Panc1 (cell line): ENCODE results near the gene TIE1.

Experiments
- POLR2AphosphoS5 ChIP-seq: IDR thresholded peaks from 2 replicates; pipeline ENCODE4 v1.6.1; 2012; ENCODE audit warnings: mild to moderate bottlenecking, low read depth, low read length, moderate library complexity
- TF ChIP-seq, protein P1 (sequence below): fragments of 450-650 bp; IDR thresholded peaks from 2 replicates; pipeline ENCODE4 v1.5.1; 2017; ENCODE audit warnings: mild to moderate bottlenecking
- TF ChIP-seq, protein P2 (sequence below), 2 experiments: IDR thresholded peaks; 2 replicates each; pipeline ENCODE4 v1.6.1; 2011 to 2012; ENCODE audit warnings: low read depth in 2 of 2, control low read depth in 1 of 2, low read length in 1 of 2, mild to moderate bottlenecking in 1 of 2, moderate library complexity in 1 of 2; ENCODE audit not compliant: insufficient read depth in 1 of 2

GRCh38 chr1:43258370-43258769 lies 42.4 kb upstream of the TIE1 start:
- TF ChIP-seq, protein P1, sequence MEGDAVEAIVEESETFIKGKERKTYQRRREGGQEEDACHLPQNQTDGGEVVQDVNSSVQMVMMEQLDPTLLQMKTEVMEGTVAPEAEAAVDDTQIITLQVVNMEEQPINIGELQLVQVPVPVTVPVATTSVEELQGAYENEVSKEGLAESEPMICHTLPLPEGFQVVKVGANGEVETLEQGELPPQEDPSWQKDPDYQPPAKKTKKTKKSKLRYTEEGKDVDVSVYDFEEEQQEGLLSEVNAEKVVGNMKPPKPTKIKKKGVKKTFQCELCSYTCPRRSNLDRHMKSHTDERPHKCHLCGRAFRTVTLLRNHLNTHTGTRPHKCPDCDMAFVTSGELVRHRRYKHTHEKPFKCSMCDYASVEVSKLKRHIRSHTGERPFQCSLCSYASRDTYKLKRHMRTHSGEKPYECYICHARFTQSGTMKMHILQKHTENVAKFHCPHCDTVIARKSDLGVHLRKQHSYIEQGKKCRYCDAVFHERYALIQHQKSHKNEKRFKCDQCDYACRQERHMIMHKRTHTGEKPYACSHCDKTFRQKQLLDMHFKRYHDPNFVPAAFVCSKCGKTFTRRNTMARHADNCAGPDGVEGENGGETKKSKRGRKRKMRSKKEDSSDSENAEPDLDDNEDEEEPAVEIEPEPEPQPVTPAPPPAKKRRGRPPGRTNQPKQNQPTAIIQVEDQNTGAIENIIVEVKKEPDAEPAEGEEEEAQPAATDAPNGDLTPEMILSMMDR: no peak
- no peak for TF ChIP-seq POLR2AphosphoS5
- TF ChIP-seq, protein P2, sequence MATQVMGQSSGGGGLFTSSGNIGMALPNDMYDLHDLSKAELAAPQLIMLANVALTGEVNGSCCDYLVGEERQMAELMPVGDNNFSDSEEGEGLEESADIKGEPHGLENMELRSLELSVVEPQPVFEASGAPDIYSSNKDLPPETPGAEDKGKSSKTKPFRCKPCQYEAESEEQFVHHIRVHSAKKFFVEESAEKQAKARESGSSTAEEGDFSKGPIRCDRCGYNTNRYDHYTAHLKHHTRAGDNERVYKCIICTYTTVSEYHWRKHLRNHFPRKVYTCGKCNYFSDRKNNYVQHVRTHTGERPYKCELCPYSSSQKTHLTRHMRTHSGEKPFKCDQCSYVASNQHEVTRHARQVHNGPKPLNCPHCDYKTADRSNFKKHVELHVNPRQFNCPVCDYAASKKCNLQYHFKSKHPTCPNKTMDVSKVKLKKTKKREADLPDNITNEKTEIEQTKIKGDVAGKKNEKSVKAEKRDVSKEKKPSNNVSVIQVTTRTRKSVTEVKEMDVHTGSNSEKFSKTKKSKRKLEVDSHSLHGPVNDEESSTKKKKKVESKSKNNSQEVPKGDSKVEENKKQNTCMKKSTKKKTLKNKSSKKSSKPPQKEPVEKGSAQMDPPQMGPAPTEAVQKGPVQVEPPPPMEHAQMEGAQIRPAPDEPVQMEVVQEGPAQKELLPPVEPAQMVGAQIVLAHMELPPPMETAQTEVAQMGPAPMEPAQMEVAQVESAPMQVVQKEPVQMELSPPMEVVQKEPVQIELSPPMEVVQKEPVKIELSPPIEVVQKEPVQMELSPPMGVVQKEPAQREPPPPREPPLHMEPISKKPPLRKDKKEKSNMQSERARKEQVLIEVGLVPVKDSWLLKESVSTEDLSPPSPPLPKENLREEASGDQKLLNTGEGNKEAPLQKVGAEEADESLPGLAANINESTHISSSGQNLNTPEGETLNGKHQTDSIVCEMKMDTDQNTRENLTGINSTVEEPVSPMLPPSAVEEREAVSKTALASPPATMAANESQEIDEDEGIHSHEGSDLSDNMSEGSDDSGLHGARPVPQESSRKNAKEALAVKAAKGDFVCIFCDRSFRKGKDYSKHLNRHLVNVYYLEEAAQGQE (IDR thresholded peaks at IDR 0.05; ENCODE audit: insufficient read depth in 1 of 2, low read depth in 2 of 2, low read length in 1 of 2): no peak
